Measurements from ENCODE around the gene ASH1L.
"Not testable (repeated sequence)": the region's sequence is repeated elsewhere in the genome, so short reads cannot be mapped to it uniquely, and the experiment has no call there.

ASH1L gene

GRCh38 chr1:155454096-155454495, 108.5 kb downstream of the ASH1L start:
- no peak for DNase-seq
- Histone ChIP-seq H3K27ac (no peak overlapping the region), H3K36me3 (peaks cover 31% of the 10 kb centered on the region), H3K27me3 (ENCODE audit: insufficient read depth, low read depth, severe bottlenecking) (no peaks in the 10 kb centered on the region), H3K9me3 (ENCODE audit: severe bottlenecking) (no peaks in the 10 kb centered on the region), H3K4me3 (ENCODE audit: low read depth, low read length) (no peak overlapping the region)
- TF ChIP-seq, protein P1, sequence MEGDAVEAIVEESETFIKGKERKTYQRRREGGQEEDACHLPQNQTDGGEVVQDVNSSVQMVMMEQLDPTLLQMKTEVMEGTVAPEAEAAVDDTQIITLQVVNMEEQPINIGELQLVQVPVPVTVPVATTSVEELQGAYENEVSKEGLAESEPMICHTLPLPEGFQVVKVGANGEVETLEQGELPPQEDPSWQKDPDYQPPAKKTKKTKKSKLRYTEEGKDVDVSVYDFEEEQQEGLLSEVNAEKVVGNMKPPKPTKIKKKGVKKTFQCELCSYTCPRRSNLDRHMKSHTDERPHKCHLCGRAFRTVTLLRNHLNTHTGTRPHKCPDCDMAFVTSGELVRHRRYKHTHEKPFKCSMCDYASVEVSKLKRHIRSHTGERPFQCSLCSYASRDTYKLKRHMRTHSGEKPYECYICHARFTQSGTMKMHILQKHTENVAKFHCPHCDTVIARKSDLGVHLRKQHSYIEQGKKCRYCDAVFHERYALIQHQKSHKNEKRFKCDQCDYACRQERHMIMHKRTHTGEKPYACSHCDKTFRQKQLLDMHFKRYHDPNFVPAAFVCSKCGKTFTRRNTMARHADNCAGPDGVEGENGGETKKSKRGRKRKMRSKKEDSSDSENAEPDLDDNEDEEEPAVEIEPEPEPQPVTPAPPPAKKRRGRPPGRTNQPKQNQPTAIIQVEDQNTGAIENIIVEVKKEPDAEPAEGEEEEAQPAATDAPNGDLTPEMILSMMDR (IDR thresholded peaks at IDR 0.05; ENCODE audit: low read depth, low read length): no peak

DNA sequence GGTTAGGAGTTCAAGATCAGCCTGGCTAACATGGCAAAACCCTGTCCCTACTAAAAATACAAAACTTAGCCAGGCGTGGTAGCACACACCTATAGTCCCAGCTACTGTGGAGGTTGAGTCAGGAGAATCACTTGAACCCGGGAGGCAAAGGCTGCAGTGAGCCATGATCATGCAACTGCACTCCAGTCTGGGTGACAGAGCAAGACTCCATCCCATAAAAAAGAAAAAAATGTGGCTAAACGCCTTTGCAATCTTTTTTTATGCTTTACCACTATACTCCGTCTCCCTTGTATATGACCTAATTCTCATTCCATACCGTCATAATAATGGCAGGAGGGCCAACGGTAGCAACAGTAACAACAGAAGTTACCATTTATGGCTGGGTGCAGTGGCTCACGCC, 109.5 kb downstream of the ASH1L start:
- TF ChIP-seq, protein P1 (IDR thresholded peaks at IDR 0.05; ENCODE audit: low read depth, low read length): no peak
- H3K27me3 ChIP-seq (ENCODE audit: insufficient read depth, low read depth, severe bottlenecking): no peaks in the 10 kb centered on the region
- no peak for DNase-seq
- peaks cover 28% of the 10 kb centered on the region for H3K36me3 ChIP-seq
- H3K27ac ChIP-seq: no peak overlapping the region
- no peak overlapping the region for H3K4me3 ChIP-seq (ENCODE audit: low read depth, low read length)
- H3K9me3 ChIP-seq (ENCODE audit: severe bottlenecking): no peaks in the 10 kb centered on the region

- Histone ChIP-seq H3K27ac (no peak overlapping the region), H3K9me3 (ENCODE audit: severe bottlenecking) (no peaks in the 10 kb centered on the region), H3K36me3 (peaks cover 28% of the 10 kb centered on the region), H3K4me3 (ENCODE audit: low read depth, low read length) (no peak overlapping the region), H3K27me3 (ENCODE audit: insufficient read depth, low read depth, severe bottlenecking) (no peaks in the 10 kb centered on the region)
- TF ChIP-seq, protein P1 (IDR thresholded peaks at IDR 0.05; ENCODE audit: low read depth, low read length): no peak
- no peak for DNase-seq
Measured at GRCh38 chr1:155451199-155451598, 111.4 kb downstream of the ASH1L start.

GRCh38 chr1:155442431-155442830, 120.2 kb downstream of the ASH1L start:
- DNase-seq; H3K27ac ChIP-seq; H3K27me3 ChIP-seq (ENCODE audit: insufficient read depth, low read depth, severe bottlenecking); H3K9me3 ChIP-seq (ENCODE audit: severe bottlenecking); H3K4me3 ChIP-seq (ENCODE audit: low read depth, low read length): not testable (repeated sequence)
- peaks cover 20% of the 10 kb centered on the region for H3K36me3 ChIP-seq

DNA sequence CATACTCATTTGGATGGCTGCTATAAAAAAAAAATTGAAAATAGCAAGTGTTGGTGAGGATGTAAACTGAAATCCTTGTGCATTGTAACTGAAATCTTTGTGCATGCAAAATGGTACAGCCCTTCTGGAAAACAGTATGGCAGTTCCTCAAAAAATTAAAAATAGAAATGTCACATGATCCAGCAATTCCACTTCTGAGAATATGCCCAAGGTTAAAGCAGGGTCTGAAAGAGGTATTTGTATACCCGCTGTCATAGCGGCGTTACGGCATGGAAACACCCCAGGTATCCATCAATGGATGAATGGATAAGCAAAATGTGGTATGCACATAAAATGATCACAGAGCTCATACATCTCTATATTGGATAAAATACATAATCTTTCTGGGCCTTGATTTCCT, 125.2 kb downstream of the ASH1L start:
- Histone ChIP-seq H3K27ac (no peak overlapping the region), H3K36me3 (peaks cover 50% of the 10 kb centered on the region), H3K9me3 (ENCODE audit: severe bottlenecking) (no peaks in the 10 kb centered on the region), H3K4me3 (ENCODE audit: low read depth, low read length) (no peak overlapping the region), H3K27me3 (ENCODE audit: insufficient read depth, low read depth, severe bottlenecking) (no peaks in the 10 kb centered on the region)
- TF ChIP-seq, protein P1 (IDR thresholded peaks at IDR 0.05; ENCODE audit: low read depth, low read length): no peak
- no peak for DNase-seq

GRCh38 chr1:155433831-155434389, 128.7 kb downstream of the ASH1L start:
- not testable (repeated sequence) for H3K9me3 ChIP-seq (ENCODE audit: severe bottlenecking); H3K27me3 ChIP-seq (ENCODE audit: insufficient read depth, low read depth, severe bottlenecking); DNase-seq; H3K4me3 ChIP-seq (ENCODE audit: low read depth, low read length); H3K27ac ChIP-seq
- H3K36me3 ChIP-seq: peaks cover 68% of the 10 kb centered on the region

GRCh38 chr1:155433128-155433830, 129.3 kb downstream of the ASH1L start:
- H3K36me3 ChIP-seq: peaks cover 62% of the 10 kb centered on the region
- not testable (repeated sequence) for H3K27ac ChIP-seq; H3K9me3 ChIP-seq (ENCODE audit: severe bottlenecking); H3K27me3 ChIP-seq (ENCODE audit: insufficient read depth, low read depth, severe bottlenecking); H3K4me3 ChIP-seq (ENCODE audit: low read depth, low read length); DNase-seq
